RWPE1 (cell line): ENCODE results near the gene NGEF.

Experiments used
- CTCF ChIA-PET: fragments of 350-600 bp; sonication (Branson Sonifier 250); formaldehyde crosslinking; extraction: SDS; loops from one replicate; lab custom pipeline; 2021; lab: Yijun Ruan, JAX
- POLR2A ChIA-PET: fragments of 400-600 bp; formaldehyde crosslinking; extraction: SDS; loops from one replicate; lab custom pipeline; 2020; ENCODE audit warnings: antibody characterized with exemption; ENCODE audit not compliant: low non-redundant PET; lab: Yijun Ruan, JAX
- DNase-seq: peaks from one replicate; pipeline ENCODE4 v3.0.0; 2012; ENCODE audit warnings: low spot score
- H3K27ac ChIP-seq: fragments of 450-650 bp; 2 replicates; pipeline ENCODE4 v1.5.1; 2017
- TF ChIP-seq, protein P1 (sequence below): fragments of 450-650 bp; conservative IDR thresholded peaks from 2 replicates; pipeline ENCODE4 v1.5.1; 2017; ENCODE audit warnings: low read depth, mild to moderate bottlenecking

The NGEF gene

DNA sequence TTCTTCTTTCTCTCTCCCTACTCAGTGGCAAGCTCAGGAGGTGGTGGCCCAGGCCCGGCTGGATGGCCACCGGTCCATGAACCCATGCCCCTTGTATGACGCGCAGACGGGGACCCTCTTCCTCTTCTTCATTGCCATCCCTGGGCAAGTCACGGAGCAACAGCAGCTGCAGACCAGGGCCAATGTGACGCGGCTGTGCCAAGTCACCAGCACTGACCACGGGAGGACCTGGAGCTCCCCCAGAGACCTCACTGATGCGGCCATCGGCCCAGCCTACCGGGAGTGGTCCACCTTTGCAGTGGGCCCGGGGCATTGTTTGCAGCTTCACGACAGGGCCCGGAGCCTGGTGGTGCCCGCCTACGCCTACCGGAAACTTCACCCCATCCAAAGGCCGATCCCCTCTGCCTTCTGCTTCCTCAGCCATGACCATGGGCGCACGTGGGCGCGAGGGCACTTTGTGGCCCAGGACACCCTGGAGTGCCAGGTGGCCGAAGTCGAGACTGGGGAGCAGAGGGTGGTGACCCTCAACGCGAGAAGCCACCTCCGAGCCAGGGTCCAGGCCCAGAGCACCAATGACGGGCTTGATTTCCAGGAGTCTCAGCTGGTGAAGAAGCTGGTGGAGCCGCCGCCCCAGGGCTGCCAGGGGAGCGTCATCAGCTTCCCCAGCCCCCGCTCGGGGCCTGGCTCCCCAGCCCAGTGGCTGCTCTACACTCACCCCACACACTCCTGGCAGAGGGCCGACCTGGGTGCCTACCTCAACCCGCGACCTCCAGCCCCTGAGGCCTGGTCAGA is 21.2 kb upstream of the NGEF start:
- ChIA-PET CTCF (interaction anchor here (0.6 to 1.3 kb wide), 2 partner anchors 20 to 34 kb away, joined by 3 to 9 read pairs; no protein-coding TSS in a partner anchor), POLR2A (no interaction called here)
- TF ChIP-seq, protein P1, sequence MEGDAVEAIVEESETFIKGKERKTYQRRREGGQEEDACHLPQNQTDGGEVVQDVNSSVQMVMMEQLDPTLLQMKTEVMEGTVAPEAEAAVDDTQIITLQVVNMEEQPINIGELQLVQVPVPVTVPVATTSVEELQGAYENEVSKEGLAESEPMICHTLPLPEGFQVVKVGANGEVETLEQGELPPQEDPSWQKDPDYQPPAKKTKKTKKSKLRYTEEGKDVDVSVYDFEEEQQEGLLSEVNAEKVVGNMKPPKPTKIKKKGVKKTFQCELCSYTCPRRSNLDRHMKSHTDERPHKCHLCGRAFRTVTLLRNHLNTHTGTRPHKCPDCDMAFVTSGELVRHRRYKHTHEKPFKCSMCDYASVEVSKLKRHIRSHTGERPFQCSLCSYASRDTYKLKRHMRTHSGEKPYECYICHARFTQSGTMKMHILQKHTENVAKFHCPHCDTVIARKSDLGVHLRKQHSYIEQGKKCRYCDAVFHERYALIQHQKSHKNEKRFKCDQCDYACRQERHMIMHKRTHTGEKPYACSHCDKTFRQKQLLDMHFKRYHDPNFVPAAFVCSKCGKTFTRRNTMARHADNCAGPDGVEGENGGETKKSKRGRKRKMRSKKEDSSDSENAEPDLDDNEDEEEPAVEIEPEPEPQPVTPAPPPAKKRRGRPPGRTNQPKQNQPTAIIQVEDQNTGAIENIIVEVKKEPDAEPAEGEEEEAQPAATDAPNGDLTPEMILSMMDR: no peak

DNA sequence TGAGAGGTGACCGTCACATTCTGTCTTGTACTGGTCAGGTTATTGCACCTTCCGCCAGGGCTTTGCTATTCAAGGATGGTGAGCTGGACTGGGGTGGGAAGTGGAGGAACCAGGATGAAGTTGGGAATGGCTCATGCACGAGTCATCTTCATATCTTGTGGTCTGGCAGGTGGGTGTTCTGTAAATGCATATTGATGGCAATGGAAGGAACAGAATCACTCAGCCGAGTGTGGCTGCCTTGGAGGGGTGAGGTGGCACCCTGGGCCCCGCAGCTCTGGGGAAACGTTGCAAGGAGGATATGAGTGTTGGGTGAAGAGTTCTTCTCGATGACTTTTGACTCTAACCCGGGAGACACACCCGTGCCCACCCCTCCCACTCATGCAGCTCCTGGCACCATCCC is 20.6 kb upstream of the NGEF start:
- no peak for DNase-seq
- CTCF ChIA-PET: interaction anchor here (1.3 kb wide), 1 partner anchor 20 kb away, joined by 3 read pairs; no protein-coding TSS in a partner anchor
- TF ChIP-seq, protein P1: no peak
- H3K27ac ChIP-seq: no peak overlapping the region
- POLR2A ChIA-PET: no interaction called here

More for the DNA sequence above, 21.2 kb upstream of the NGEF start:
- DNase-seq: no peak
- H3K27ac ChIP-seq: no peak overlapping the region

DNA sequence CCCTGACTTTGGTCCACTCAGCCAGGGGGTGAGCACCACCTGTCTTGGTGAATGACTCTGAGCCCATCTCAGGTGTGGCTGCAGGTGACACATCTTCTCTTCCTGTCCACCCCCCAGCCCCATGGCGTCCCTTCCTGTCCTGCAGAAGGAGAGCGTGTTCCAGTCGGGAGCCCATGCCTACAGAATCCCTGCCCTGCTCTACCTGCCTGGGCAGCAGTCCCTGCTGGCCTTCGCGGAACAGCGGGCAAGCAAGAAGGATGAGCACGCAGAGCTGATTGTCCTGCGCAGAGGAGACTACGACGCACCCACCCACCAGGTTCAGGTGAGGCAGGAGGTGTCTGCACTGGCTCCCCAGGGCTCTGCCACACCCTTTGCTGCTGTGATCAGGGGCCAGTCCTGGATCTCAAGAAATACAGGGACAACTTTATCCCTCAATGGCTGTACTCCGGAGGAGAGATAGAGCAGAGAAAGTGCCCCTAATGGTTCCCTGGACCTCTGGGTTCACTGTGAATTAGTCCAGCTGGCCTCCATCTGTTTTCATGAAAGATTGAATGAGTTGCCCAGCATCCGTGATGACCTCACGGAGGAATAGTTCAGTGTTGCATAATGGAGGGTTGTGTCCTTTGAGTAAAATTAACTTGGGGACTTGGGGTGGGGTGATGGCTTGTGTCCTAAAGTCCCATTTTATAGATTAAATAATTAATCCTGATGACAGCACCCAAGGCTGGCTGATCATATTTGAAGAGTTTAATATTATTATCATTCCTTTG is 19.7 kb upstream of the NGEF start, which contains the start of gene NEU2:
TSS of gene NEU2 (plus strand) at position 122 of the 770 bp plus-strand sequence. CDS start at position 122, 0 bp downstream.
- CTCF ChIA-PET: no interaction called here
- DNase-seq: no peak
- POLR2A ChIA-PET: no interaction called here

DNA sequence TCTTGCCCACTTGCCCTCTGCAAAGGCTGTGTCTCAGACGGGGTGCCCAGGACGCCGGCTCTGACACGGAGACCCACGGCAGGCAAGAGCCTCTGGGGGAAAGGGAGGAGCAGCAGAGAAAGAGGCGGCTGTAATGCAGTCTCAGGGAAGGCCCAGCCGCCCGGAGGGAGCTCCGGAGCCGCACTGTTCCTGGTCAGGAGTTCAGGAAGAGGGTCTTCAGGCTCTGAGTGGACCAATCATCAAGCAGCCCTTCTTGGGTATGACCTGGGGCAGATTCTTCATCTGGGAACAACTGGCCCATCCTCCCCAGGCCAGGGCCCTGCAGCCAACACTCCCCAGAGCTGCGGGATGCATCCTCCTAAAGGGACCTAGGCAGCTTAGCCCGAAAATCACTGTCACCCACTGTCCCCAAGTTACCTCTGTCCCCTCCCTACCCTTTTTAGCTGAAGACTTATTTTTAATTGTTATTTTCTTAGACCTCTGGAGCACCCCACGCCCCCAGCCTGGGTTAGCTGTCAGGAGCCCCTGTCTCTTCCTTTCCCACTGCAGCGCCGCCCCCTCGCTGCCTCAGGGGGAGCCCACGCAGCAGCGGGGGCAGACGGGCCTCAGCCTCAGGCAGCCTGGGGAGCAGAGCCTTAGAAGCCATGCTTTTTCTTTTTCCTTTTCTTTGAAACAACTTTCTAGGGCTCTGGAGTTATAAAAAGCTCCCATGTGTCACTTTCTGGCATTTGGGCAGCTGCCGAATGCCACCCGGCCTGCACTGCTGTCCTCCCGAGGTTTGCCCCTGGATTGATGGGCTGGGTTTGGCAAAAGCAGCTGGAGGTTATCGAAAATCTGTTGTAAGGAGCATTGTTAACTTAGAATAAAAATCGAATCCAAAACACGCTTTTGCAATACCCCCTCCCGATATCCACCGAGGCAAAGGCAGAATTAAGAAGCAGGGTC is 18.8 kb upstream of the NGEF start:
- ChIA-PET CTCF (interaction anchor here (0.6 to 1.1 kb wide), 2 partner anchors 22 to 98 kb away, joined by 4 read pairs; no protein-coding TSS in a partner anchor), POLR2A (no interaction called here)
- no peak for DNase-seq
- H3K27ac ChIP-seq: no peak overlapping the region
- TF ChIP-seq, protein P1: no peak

More for the DNA sequence above, 19.7 kb upstream of the NGEF start, which contains the start of gene NEU2:
- H3K27ac ChIP-seq: no peak within 1 kb of the TSS
- TF ChIP-seq, protein P1: no peak

DNA sequence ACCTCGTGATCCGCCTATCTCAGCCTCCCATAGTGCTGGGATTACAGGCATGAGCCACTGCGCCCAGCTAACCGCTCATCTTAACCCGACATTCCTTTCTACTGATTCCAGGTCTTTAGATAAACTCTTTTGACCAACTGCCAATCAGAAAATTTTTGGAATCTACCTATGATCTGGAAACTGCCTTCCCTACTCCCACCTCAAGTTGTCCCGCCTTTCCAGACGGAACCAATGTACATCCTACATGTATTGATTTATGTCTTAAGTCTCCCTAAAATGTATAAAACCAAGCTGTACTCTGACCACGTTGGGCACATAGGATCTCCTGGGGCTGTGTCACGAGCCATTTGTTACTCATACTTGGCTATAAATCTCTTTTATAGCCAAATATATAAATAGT is 16.3 kb upstream of the NGEF start:
- peak; percentile 32 for DNase-seq
- CTCF ChIA-PET: interaction anchor here (1.1 to 1.2 kb wide), 2 partner anchors 24 to 25 kb away, joined by 3 to 6 read pairs; no protein-coding TSS in a partner anchor
- POLR2A ChIA-PET: no interaction called here
- TF ChIP-seq, protein P1: no peak
- peak overlapping the region; percentile 80 for H3K27ac ChIP-seq
